Vagina (tissue), 2 donors: ENCODE results near the gene VTCN1. TPM values are rescaled to one million over a fixed set of nuclear protein-coding genes. Genes with fewer than 3 reads are reported as not detected.

Experiments
- DNase-seq, 2 donors: peaks; one replicate each; pipeline ENCODE4 v3.0.0-alpha.2; 2017; ENCODE audit errors: extremely low spot score in 2 of 2
- H3K27ac ChIP-seq: fragments of 200-600 bp; sonication (generic); one replicate; pipeline ENCODE4 v1.5.1; 2019
- H3K27me3 ChIP-seq: fragments of 200-600 bp; sonication (generic); one replicate; pipeline ENCODE4 v1.5.1; 2019
- H3K36me3 ChIP-seq, 2 donors: fragments of 200-600 bp; sonication (generic); one replicate each; pipeline ENCODE4 v1.5.1; 2017 to 2019
- H3K4me1 ChIP-seq: fragments of 200-600 bp; sonication (generic); one replicate; pipeline ENCODE4 v1.5.1; 2019
- H3K4me3 ChIP-seq, 2 donors: fragments of 200-600 bp; sonication (generic); 1 replicate in 1 of 2; 2 replicates in 1 of 2; pipeline ENCODE4 v1.5.1; 2016 to 2019
- H3K9me3 ChIP-seq: fragments of 200-600 bp; sonication (generic); one replicate; pipeline ENCODE4 v1.5.1; 2019
- POLR2A ChIP-seq, 2 donors: fragments of 450-650 bp; IDR thresholded peaks; one replicate each; pipeline ENCODE4 v1.6.1; 2017; ENCODE audit warnings: antibody characterized with exemption in 2 of 2, mild to moderate bottlenecking in 2 of 2, moderate library complexity in 2 of 2
- POLR2AphosphoS5 ChIP-seq, 2 donors: sonication (generic); formaldehyde crosslinking; IDR thresholded peaks; one replicate each; pipeline ENCODE4 v1.9.0; 2017; ENCODE audit warnings: antibody characterized with exemption in 2 of 2, mild to moderate bottlenecking in 2 of 2, low read depth in 1 of 2; ENCODE audit not compliant: insufficient read depth in 1 of 2
- intact Hi-C: fragments of 100-400 bp; cut with DNase I; formaldehyde crosslinking; loops from one replicate; pipeline ENCODE4 v1.15.1; 2023
- total RNA-seq: library from RNA; depleted of rRNA; stranded (reverse); fragments of >200 nt; gene quantifications from one replicate; pipeline ENCODE4 v1.2.3, GENCODE V29; 2016
- TF ChIP-seq, protein P1 (sequence below), 3 experiments: fragments of 450-650 bp in 2 of 3; fragments of 200-600 bp in 1 of 3; sonication (generic) in 1 of 3; IDR thresholded peaks; one replicate each; pipeline ENCODE4 v1.5.1; 2017 to 2019; ENCODE audit warnings: antibody characterized with exemption in 3 of 3, mild to moderate bottlenecking in 2 of 3, moderate library complexity in 2 of 3

VTCN1 gene
- total RNA-seq, 1 donor from 2014 or later: not detected

DNA sequence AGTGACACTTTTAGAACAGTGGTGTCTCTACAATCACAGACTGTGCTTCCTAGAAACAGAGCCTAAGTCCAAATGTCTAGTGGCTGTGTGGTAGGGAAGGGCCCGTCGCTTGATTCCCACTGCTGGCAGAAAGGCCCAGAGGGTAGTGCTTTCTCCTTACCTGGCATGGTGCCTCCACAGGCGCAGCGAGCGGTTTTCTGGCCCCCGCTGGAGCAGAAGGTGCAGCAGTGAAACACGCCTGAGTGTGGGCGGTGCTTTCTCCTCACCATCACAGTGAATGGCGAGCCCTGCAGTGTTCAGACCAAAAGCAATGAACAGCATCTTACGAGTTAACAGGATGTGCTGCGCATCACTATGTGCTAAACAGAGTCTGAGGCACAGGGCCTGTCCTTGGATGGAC lies 97.5 kb downstream of the VTCN1 start:
- Histone ChIP-seq H3K4me1 (no peaks in the 10 kb centered on the region), H3K9me3 (no peaks in the 10 kb centered on the region), H3K27me3 (no peaks in the 10 kb centered on the region), H3K4me3 (no peak overlapping the region), H3K36me3 (peaks cover 0 to 11% of the 10 kb centered on the region in 2 donors), H3K27ac (no peak overlapping the region)
- no peak for DNase-seq
- intact Hi-C loops: no loop called here
- TF ChIP-seq POLR2A (IDR thresholded peaks at IDR 0.05) (no peak), POLR2AphosphoS5 (IDR thresholded peaks at IDR 0.05; ENCODE audit: insufficient read depth in 1 of 2, low read depth in 1 of 2) (no peak)
- TF ChIP-seq, protein P1, sequence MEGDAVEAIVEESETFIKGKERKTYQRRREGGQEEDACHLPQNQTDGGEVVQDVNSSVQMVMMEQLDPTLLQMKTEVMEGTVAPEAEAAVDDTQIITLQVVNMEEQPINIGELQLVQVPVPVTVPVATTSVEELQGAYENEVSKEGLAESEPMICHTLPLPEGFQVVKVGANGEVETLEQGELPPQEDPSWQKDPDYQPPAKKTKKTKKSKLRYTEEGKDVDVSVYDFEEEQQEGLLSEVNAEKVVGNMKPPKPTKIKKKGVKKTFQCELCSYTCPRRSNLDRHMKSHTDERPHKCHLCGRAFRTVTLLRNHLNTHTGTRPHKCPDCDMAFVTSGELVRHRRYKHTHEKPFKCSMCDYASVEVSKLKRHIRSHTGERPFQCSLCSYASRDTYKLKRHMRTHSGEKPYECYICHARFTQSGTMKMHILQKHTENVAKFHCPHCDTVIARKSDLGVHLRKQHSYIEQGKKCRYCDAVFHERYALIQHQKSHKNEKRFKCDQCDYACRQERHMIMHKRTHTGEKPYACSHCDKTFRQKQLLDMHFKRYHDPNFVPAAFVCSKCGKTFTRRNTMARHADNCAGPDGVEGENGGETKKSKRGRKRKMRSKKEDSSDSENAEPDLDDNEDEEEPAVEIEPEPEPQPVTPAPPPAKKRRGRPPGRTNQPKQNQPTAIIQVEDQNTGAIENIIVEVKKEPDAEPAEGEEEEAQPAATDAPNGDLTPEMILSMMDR (IDR thresholded peaks at IDR 0.05): no peak

DNA sequence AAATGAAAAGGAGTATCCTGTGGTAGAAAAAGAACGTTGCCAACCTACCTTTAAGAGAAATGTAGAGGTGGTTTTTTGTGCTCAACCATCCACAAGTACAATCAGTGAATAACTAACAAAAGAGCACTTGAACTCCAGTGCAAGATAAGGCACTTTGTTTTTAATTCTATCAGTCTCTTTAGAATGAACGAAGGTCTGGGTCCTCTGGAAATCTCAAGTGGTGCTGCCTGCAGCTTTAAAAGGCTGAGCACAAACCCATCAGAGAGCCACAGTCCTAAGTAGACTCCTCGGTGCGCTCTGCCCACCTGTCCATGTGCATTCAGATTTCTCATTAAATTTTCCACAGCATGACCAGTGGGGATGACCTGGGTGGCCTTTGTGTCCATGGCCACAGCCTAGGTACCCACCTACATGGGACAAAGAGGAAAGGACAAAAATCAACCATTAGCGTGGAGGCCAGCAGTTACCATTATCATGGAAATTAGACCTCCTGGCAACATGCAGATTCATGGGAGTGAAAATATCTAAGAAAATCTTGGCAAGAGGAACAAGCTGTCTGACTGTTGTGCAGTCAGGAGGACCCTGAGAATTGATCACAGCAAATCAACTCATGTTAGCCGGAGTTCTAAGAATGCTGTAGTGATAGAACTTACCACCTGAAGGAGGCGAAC lies 98.5 kb downstream of the VTCN1 start:
- no peak for TF ChIP-seq POLR2A (IDR thresholded peaks at IDR 0.05)
- TF ChIP-seq POLR2AphosphoS5 (IDR thresholded peaks at IDR 0.05; ENCODE audit: insufficient read depth in 1 of 2, low read depth in 1 of 2): no peak
- TF ChIP-seq, protein P1 (IDR thresholded peaks at IDR 0.05): no peak
- Histone ChIP-seq H3K9me3 (no peaks in the 10 kb centered on the region), H3K4me1 (no peaks in the 10 kb centered on the region), H3K27ac (no peak overlapping the region), H3K36me3 (peaks cover 0 to 11% of the 10 kb centered on the region in 2 donors), H3K27me3 (no peaks in the 10 kb centered on the region), H3K4me3 (no peak overlapping the region)
- no peak for DNase-seq
- intact Hi-C loops: no loop called here

DNA sequence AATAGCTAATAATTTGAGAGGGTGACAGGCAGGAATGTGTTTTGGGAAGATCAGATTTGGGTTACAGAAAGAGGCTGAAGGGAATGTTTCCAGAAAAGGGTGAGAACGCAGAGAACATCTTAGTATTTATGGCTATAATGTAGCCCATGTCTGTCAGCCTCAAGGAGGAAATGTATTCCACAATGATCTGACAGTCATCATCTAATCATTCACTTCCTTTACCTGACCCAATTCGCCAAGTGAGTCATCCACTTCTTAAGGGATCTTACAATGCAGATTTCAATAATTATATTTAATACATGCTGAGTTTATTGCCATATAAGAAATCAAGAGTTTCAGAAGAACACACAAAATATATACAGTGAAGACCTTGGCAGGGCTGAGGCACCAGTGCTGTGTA lies 100.0 kb downstream of the VTCN1 start:
- peaks cover 0 to 11% of the 10 kb centered on the region in 2 donors for H3K36me3 ChIP-seq
- H3K9me3 ChIP-seq: no peaks in the 10 kb centered on the region
- no peaks in the 10 kb centered on the region for H3K27me3 ChIP-seq
- H3K4me3 ChIP-seq: no peak overlapping the region
- H3K4me1 ChIP-seq: no peaks in the 10 kb centered on the region
- no peak overlapping the region for H3K27ac ChIP-seq
- TF ChIP-seq POLR2AphosphoS5 (IDR thresholded peaks at IDR 0.05; ENCODE audit: insufficient read depth in 1 of 2, low read depth in 1 of 2): no peak
- TF ChIP-seq POLR2A (IDR thresholded peaks at IDR 0.05): no peak
- intact Hi-C loops: no loop called here
- DNase-seq: no peak

DNA sequence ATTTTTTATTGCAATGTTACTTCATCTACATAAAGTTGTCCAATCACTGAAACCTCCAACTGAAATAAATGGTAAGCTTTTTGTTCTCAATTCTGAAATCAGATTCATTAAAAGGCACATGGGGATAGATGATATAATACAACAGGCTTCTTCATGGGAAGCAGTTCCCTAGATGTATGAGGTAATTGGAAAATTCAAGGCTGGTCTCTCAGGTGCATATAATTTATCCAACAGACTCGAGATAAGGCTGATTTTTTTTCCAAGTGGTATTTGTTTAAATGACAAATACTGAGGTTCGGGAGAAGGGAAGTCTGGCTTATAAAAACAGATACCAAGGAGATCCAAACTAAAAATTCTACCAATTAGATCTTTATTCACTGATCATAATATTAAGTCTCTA lies 103.4 kb downstream of the VTCN1 start:
- no peak for TF ChIP-seq POLR2AphosphoS5 (IDR thresholded peaks at IDR 0.05; ENCODE audit: insufficient read depth in 1 of 2, low read depth in 1 of 2)
- no peak for TF ChIP-seq POLR2A (IDR thresholded peaks at IDR 0.05)
- TF ChIP-seq, protein P1 (IDR thresholded peaks at IDR 0.05): no peak
- no peak for DNase-seq
- Histone ChIP-seq H3K27me3 (no peaks in the 10 kb centered on the region), H3K27ac (no peak overlapping the region), H3K36me3 (peaks cover 0 to 8% of the 10 kb centered on the region in 2 donors), H3K9me3 (no peaks in the 10 kb centered on the region), H3K4me1 (no peaks in the 10 kb centered on the region), H3K4me3 (no peak overlapping the region)
- intact Hi-C loops: no loop called here

DNA sequence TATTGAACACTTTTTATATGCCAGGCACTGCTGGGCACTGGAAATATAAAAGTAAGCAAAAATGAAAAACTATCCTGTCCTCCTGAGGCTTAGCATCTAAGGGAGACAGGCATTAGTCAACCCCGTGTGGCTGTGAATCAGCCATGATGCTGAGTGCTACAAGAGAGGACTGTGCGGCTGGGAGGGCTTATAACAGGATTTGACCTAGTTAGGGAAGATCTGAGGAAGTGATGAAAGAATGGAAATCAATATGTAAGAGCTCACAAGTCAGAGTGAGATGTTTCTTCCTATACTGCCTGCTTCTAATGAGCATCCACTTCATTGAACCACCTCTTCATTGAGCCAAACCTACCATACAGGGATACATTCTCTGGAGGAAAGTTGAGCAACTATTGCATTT lies 104.2 kb downstream of the VTCN1 start:
- Histone ChIP-seq H3K27me3 (no peaks in the 10 kb centered on the region), H3K9me3 (no peaks in the 10 kb centered on the region), H3K4me1 (no peaks in the 10 kb centered on the region), H3K36me3 (peaks cover 0 to 11% of the 10 kb centered on the region in 2 donors), H3K4me3 (no peak overlapping the region), H3K27ac (no peak overlapping the region)
- DNase-seq: no peak
- intact Hi-C loops: no loop called here
- TF ChIP-seq, protein P1 (IDR thresholded peaks at IDR 0.05): no peak
- TF ChIP-seq POLR2A (IDR thresholded peaks at IDR 0.05) (no peak), POLR2AphosphoS5 (IDR thresholded peaks at IDR 0.05; ENCODE audit: insufficient read depth in 1 of 2, low read depth in 1 of 2) (no peak)
